UCSD-AML1 (cell line): ENCODE data around the gene SGMS1.

Source experiments
- DNase-seq: peaks from one replicate; lab custom pipeline; 2025; ENCODE audit not compliant: unreplicated experiment; lab: John Stamatoyannopoulos, UW

Gene SGMS1

DNA sequence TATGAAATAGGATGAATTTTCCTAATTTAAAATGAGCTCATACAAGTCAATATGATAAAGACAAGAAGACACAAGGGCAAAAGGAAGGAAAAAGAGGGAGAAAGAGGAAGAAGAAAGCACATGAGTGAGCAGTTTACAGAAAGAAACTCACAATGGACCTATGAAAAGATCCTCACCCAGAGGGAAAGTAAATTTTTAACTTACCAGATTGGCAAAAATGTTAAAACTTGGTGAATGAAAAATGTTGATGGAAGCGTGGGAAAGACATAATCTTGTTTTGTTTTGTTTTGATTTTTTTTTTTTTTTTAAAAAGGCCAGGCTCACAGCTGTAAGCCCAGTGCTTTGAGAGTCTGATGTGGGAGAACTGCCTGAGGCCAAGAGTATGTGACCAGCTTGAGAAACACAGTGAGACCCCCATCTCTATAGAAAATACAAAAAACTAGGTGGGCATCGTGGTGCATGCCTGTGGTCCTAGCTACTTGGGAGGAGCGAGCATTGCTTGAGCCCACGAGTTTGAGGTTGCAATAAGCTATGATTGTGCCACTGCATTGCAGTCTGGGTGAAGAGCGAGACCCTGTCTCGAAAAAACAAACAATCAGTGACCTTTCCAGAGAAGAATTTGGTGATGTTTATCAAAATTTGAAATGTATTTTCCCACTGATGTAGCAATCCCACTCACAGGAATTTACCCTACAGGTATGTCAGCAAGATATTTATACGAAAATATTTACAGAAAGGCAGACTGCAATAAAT is 219.6 kb downstream of the SGMS1 start:
- no peak for DNase-seq

DNA sequence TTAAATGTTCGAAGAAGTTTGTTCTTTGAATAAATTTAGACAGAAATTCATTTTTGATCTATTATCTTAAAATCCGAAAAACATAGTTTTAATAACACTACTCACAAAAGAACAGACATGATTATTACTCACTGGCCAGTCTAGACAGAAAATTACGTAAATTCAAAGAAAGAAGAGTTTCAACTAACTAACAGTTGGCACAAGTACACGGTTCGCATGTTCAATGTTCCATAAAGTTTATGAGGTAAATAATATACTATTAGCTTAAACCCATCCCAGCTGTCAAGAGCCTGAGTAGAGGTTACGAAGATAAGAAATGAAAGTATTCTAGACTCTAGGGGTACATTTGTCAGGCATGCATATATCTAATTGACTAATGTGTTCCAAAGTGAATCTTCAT is 220.7 kb downstream of the SGMS1 start:
- DNase-seq: no peak

DNA sequence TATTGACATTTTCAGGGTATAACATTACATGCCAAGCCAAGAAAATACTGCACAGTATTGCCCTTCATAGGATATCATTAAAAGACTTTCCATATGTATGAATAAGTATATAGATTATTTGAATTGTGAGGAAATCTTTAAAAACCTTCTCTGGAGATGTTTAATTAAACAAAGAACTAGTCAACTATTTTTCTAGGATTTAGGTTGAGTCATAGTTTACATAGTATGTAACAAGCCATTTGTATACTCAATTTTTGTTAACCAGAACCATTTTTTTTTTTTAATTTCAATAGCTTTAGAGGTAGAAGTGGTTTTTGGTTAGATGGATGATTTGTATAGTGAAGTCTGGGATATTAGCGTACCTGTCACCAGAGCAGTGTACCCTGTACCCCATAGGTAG is 221.3 kb downstream of the SGMS1 start:
- no peak for DNase-seq

GRCh38 chr10:50400694-50401093 is 223.1 kb downstream of the SGMS1 start:
- DNase-seq: no peak

GRCh38 chr10:50398823-50399222 is 224.9 kb downstream of the SGMS1 start:
- no peak for DNase-seq

DNA sequence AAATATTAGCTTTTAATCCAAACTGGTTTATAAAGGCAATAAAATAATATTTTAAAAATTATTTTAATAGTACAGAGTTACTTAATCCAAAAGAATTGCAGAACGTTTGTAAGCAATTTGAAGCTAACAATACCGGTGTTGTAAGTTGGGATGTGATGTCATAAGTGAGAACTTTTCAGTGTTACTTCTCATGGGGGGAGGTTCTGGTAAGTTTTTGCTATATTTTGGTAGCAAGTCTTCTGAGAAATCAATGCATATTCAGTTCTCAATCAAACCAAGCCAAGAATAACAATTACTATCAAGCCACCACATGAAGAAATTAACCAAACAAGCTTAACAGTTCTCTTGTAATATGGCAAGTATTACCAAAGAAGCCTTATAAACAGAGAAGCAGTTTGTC is 225.4 kb downstream of the SGMS1 start:
- DNase-seq: no peak

- no peak for DNase-seq
These were observed 226.2 kb downstream of the SGMS1 start for GRCh38 chr10:50397312-50398140.

DNA sequence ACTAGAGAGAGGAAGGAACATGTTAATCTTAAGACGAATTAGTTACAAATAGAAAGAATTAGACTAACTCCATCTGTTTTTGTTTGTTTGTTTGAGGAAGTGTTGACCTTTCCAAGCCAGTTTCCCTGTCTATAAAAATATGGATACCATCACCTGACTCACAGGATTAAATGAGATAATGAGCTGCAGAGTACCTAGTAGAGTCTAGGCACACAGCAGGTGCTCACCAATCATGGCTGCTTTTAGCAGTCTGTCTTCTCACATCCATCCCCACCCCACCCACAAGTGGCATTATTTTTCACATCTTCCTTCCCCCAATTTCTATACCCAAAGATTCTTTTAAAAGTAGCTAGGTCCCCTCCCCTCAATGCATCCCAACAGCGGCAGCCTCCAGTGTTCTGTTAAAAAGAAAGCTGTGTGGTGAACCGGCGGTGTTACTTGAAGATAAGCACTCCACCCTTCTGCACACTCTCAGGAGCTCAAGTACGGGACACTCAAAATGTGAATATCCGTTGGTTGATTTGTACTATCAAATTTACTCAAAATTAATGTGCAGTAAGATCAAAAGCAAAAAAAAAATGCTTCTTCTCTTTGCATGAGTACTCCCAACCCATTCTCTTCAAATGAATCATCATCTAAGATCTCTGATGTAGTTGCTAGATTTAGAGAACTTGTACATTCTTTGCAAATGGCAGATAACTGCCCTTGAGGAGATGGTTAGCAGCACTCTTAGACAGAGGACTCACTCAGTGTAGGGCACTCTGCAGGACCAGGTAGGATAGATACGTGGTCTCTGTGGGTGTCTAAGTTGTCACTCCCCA is 227.1 kb downstream of the SGMS1 start:
- DNase-seq: no peak

- no peak for DNase-seq
These were observed 227.9 kb downstream of the SGMS1 start for GRCh38 chr10:50395851-50396250.

DNA sequence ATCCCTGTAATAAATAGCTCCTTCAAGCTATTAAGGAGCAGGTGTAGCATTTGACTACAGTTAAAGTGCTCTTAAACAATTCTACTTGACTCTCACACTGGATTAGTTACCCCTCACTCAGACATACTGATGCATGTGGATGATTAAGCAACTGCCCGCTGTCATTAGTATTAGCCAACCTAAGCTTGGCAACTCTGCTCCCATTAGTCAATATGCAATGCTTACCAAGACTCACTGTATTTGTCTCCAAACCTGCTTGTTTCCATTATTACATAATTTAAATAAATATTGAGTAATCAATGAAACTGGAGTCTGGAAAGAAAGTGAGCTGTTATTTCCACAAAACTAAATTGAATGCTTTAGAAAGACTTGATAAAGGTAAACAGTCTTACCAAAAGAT is 228.5 kb downstream of the SGMS1 start:
- DNase-seq: no peak

GRCh38 chr10:50394832-50395231 is 228.9 kb downstream of the SGMS1 start:
- DNase-seq: no peak

DNA sequence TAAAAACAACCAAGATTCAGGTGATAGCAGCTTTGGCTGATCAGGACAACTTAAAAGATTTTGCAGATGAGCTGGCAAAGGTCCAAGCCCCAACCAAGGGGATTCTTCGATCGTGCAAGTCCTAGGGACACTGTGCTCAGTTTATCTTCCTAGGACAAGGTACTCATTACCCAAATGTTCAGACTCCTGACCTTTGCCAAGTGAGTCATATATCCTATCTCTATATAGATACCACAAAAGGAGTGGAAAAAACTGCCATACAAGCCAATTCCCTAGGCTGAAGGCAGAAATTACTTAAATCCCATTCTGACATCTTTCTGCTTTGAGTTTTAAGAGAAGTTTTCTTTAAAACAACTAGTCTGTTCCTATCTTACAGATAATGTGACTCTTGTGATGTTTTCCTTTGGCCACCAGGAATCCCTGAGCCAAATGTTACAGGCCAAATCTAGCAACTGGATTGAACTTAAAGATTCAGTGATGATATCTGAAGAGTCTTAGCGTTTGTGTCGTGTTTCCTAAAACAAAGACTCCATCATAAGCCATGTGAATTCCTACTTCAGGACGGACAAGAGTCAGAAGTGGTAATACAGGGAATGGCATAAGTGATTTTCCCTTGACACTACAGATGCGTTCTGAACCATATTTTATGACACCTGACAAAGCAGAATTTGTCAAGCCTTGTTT is 229.8 kb downstream of the SGMS1 start:
- DNase-seq: no peak

- DNase-seq: no peak
These were observed 230.6 kb downstream of the SGMS1 start for GRCh38 chr10:50392966-50393718.

- no peak for DNase-seq
These were observed 231.3 kb downstream of the SGMS1 start for GRCh38 chr10:50392426-50392825.

GRCh38 chr10:50390302-50390701 is 233.5 kb downstream of the SGMS1 start:
- DNase-seq: no peak

- no peak for DNase-seq
These were observed 235.6 kb downstream of the SGMS1 start for GRCh38 chr10:50388181-50388580.

DNA sequence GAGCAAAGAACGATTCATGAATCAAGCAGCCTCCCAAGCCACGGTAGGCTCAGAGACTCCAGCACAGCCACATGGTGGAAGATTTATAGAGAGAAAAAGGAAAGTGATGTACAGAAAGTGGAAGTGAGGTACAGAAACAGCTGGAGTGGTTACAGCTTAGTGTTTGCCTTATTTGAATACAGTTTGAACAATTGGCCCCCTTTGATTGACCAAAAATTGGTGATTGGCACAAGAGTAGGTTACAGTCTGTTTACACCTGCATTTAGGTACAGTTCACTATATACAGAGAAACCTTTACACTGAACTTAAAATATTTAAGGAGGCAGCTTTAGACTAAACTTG is 236.1 kb downstream of the SGMS1 start:
- no peak for DNase-seq

DNA sequence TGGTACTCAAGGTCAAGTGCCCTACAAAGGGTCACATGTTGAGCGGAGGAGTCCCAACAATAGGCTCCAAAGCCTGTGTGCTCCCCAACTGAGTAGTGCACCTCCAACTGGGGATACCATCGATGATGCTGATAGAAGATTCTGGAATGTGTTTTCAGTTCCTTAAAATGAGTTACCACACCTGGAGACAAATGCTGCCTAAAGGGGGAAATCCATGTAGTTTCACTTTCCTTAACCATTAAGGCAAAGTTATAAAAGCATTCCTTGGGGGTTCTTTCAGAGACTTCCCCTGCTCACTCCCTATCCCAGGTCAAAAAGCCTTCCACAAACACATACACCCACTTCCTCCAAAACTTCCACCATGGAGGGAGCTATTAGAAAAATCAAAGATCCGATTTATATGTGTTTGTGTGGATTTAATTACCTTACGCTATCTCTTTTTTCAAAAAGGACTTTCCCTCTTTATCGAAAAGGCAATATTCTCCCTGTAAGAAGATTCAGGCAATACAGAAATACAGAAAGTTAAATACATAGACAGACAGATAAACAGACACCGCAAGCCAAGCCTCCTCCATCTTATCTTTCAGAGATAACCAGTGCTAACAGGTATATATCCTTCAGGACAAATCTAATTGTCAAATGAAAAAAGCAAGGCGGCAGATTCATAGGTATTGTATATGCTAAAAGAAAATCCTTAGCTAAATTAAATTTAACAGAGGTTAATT is 236.6 kb downstream of the SGMS1 start:
- DNase-seq: no peak

GRCh38 chr10:50385624-50386023 is 238.1 kb downstream of the SGMS1 start:
- DNase-seq: no peak

GRCh38 chr10:50384898-50385297 is 238.9 kb downstream of the SGMS1 start:
- DNase-seq: no peak
